Aorta (tissue), 5 donors: Measurements from ENCODE around the gene KCTD2. TPM values are rescaled to one million over a fixed set of nuclear protein-coding genes. Genes with fewer than 3 reads are reported as not detected.

Source experiments
- ATAC-seq: fragments of 200-7000 bp; cut with Tn5 transposase; one replicate; pipeline ENCODE4 v1.9.1; 2022; ENCODE audit warnings: moderate library complexity; ENCODE audit not compliant: low FRiP score
- DNase-seq, 2 donors: peaks; one replicate each; pipeline ENCODE4 v3.0.0-alpha.2; 2020
- H3K27ac ChIP-seq, 2 donors: one replicate each; pipeline ENCODE4 v1.5.1; 2013; ENCODE audit warnings: low read length in 2 of 2, mild to moderate bottlenecking in 2 of 2, moderate library complexity in 2 of 2, control low read depth in 1 of 2, inconsistent platforms in 1 of 2, low read depth in 1 of 2
- H3K27me3 ChIP-seq, 2 donors: one replicate each; pipeline ENCODE4 v1.6.1; 2013; ENCODE audit warnings: control low read depth in 1 of 2, low read length in 1 of 2, mild to moderate bottlenecking in 1 of 2, moderate library complexity in 1 of 2; ENCODE audit not compliant: insufficient read depth in 2 of 2, control insufficient read depth in 1 of 2
- H3K36me3 ChIP-seq, 2 donors: one replicate each; pipeline ENCODE4 v1.6.1; 2013; ENCODE audit warnings: control low read depth in 1 of 2, low read length in 1 of 2, mild to moderate bottlenecking in 1 of 2; ENCODE audit not compliant: insufficient read depth in 2 of 2, control insufficient read depth in 1 of 2
- H3K4me1 ChIP-seq, 2 donors: one replicate each; pipeline ENCODE4 v1.6.1; 2013; ENCODE audit warnings: low read length in 2 of 2, control low read depth in 1 of 2, mild to moderate bottlenecking in 1 of 2, moderate library complexity in 1 of 2; ENCODE audit not compliant: insufficient read depth in 2 of 2, control insufficient read depth in 1 of 2
- H3K4me3 ChIP-seq, 2 donors: one replicate each; pipeline ENCODE4 v1.5.1; 2013; ENCODE audit warnings: low read length in 2 of 2, control low read depth in 1 of 2, mild to moderate bottlenecking in 1 of 2
- H3K9me3 ChIP-seq: one replicate; pipeline ENCODE4 v1.6.1; 2013; ENCODE audit warnings: mild to moderate bottlenecking, low read length; ENCODE audit not compliant: control insufficient read depth
- WGBS, 2 donors: extraction: QIAGEN DNeasy Blood & Tissue Kit; methylation state at CpG; one replicate each; pipeline ENCODE4 v1.1.7; 2013; 5-methylcytosine and 5-hydroxymethylcytosine counted together
- intact Hi-C, 2 donors: fragments of 100-400 bp; cut with DNase I; formaldehyde crosslinking; loops; one replicate each; pipeline versions ENCODE4 v1.14.2 to v1.15.0; 2022
- polyA plus RNA-seq, 2 donors: library from polyadenylated mRNA; stranded (reverse); fragments of 200-250 nt; gene quantifications; one replicate each; pipeline ENCODE4 v1.2.3, GENCODE V29; 2013
- total RNA-seq, 2 donors: library from RNA; stranded (reverse); fragmentation: NEBNext Ultra II Directional; extraction: Animal tissue kit (Norgen Biotek cat#: 25700); gene quantifications; one replicate each; pipeline ENCODE4 v1.2.1, GENCODE V29; 2021
- donor health status: healthy with polysubstance abuse.
- donor health status: Bipolar disorder and iron deficiency.
- donor health status: DM: no; HTN: no; CAD: no.
- donor health status: DM: no; HTN: no; CAD: no.
- donor health status: DM: yes; HTN: yes; CAD: no.

KCTD2 gene
- total and polyA plus RNA-seq, 4 donors, result 13.9 to 26.4 (median 18.1) TPM

DNA sequence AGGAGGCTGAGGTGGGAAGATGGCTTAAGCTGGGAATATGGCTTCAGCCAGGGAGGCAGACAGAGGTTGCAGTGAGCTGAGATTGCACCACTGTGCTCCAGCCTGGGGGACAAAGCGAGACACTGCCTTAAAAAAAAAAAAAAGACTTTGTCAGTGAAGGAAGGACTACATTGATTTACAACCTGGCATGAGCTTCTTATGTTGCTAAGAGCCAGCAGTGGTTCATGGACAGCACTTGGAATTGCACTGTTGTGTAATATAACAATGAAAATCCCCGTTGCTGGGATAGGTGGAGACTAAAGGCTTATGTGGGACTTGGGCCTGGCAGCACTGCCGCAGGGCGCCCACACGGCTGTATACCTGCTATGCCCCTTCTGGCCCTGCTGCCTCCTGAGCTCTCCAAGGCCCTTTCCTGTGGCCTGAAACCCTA, 26.6 kb downstream of the KCTD2 start:
- no peak overlapping the region for H3K27ac ChIP-seq
- DNase-seq, result no peak
- H3K4me1 ChIP-seq, result no peaks in the 10 kb centered on the region
- no peak overlapping the region for H3K4me3 ChIP-seq
- peak; percentile 54 for ATAC-seq
- H3K9me3 ChIP-seq, result no peaks in the 10 kb centered on the region
- 80 to 84% methylated on average over 5 of the region's 5 CpGs for WGBS, 2 donors
- no peaks in the 10 kb centered on the region for H3K27me3 ChIP-seq
- intact Hi-C loops, result no loop called here
- H3K36me3 ChIP-seq, result no peaks in the 10 kb centered on the region

GRCh38 chr17:75074532-75074931, 27.5 kb downstream of the KCTD2 start:
- Histone ChIP-seq H3K4me3 (no peak overlapping the region), H3K9me3 (no peaks in the 10 kb centered on the region), H3K27ac (no peak overlapping the region), H3K4me1 (no peaks in the 10 kb centered on the region), H3K36me3 (no peaks in the 10 kb centered on the region), H3K27me3 (no peaks in the 10 kb centered on the region)
- intact Hi-C loops, result no loop called here
- WGBS, 2 donors, result 90 to 93% methylated on average over 14 of the region's 14 CpGs
- DNase-seq, result no peak
- ATAC-seq, result no peak

GRCh38 chr17:75075597-75076336, 28.7 kb downstream of the KCTD2 start:
- DNase-seq, result no peak
- Histone ChIP-seq H3K4me1 (no peaks in the 10 kb centered on the region), H3K27me3 (no peaks in the 10 kb centered on the region), H3K27ac (no peak overlapping the region), H3K9me3 (no peaks in the 10 kb centered on the region), H3K4me3 (no peak overlapping the region), H3K36me3 (no peaks in the 10 kb centered on the region)
- no peak for ATAC-seq
- intact Hi-C loops, result no loop called here
- 45 to 46% methylated on average over 4 of the region's 4 CpGs for WGBS, 2 donors

DNA sequence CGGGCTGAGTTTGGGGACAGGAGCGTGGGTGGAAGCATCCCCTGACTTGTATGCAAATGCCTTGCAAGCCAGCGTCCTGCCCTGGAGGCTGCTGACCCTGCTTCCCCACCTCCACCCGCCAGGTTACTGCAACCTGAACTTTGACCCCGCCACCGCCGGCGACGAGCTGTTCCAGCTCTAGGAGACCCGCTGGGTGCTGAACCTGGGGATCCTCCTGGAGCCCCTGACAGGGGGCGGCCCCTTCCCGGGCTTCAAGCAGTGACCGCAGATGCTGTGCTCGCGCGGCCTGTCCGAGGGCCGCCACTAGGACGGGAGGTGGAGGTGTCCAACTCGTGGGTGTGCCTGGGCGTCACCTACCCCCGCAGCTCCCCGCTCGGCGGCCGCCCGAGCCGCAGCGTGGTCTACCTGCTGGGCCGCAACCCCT, 30.1 kb downstream of the KCTD2 start:
- no peaks in the 10 kb centered on the region for H3K4me1 ChIP-seq

GRCh38 chr17:75077496-75078283, 30.7 kb downstream of the KCTD2 start:
- DNase-seq, result peak; percentile 85 to 91
- ATAC-seq, result peak; percentile 83
- intact Hi-C loops, result loop anchor here in 1 of 2 donors (1.0 kb wide), 1 partner anchor 29 kb away; no protein-coding TSS in a partner anchor
- no peaks in the 10 kb centered on the region for H3K36me3 ChIP-seq
- peak overlapping the region in 1 of 2 donors; percentile 60 for H3K27ac ChIP-seq
- 3% methylated on average over 47 to 53 of the region's 53 CpGs for WGBS, 2 donors
- H3K4me1 ChIP-seq, result no peaks in the 10 kb centered on the region
- no peak overlapping the region for H3K4me3 ChIP-seq
- H3K27me3 ChIP-seq, result no peaks in the 10 kb centered on the region
- H3K9me3 ChIP-seq, result no peaks in the 10 kb centered on the region

More for the DNA sequence above, 30.1 kb downstream of the KCTD2 start:
- no peaks in the 10 kb centered on the region for H3K9me3 ChIP-seq
- intact Hi-C loops, result loop anchor here in 1 of 2 donors (1.0 kb wide), 1 partner anchor 29 kb away; no protein-coding TSS in a partner anchor
- WGBS, 2 donors, result 28 to 49% methylated on average over 19 to 30 of the region's 30 CpGs
- H3K27ac ChIP-seq, result peak overlapping the region in 1 of 2 donors; percentile 60
- ATAC-seq (no peak), DNase-seq (no peak)
- no peaks in the 10 kb centered on the region for H3K36me3 ChIP-seq
- no peak overlapping the region for H3K4me3 ChIP-seq
- H3K27me3 ChIP-seq, result no peaks in the 10 kb centered on the region

DNA sequence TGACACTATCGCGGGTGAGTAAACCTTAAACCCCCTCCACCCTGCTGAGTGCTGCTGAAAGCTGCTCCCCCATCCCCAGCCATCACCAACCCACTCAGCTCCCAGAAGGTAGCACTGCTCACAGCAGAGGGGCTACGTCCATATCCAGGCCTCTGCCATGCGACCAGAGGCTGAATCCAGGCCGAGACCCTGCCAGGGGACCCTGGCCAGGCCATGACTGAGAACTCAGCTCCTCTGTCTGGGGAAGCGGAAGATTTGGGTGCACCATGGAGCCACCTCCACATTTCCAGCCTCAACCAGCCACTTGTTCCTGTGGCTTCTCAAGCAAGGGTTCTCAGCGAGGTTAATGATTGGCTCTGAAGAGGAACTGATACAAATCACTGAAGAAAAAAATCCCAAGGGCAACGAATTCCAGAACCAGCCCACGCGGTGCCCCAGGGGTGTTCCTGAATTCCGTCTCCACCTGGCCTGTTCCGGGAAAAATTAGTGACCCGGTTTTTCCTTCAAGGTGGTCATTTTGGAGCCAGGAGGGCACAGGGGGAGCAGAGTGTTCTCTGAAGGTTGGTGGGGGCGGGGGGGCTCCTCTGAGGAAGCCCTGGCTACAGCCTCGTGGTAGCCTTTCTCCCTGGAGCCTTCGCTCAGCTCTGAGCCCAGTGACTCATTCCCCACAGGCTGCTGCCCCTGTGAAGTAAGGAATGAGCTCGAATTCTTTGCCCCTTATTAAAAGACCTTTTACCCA, 31.4 kb downstream of the KCTD2 start:
- WGBS, 2 donors, result 43 to 44% methylated on average over 17 of the region's 17 CpGs
- intact Hi-C loops, result no loop called here

DNA sequence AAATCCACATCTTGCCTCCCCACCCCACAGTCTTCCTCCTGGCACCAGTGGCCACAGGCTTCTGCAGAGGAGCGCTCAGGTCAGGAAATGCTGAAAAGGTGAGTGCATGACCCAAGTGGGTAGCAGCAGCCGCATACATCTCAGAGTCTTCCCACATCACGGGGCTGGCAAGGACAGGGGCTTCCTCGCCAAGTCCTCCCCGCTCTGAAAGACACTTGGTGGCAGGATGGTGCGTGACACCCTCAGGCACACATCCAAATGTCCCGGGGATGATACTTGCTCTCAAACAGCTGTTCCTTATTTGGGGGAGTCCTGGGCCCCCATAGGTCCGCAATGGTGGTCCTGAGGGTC, 32.0 kb downstream of the KCTD2 start:
- no peak overlapping the region for H3K27ac ChIP-seq
- H3K27me3 ChIP-seq, result no peaks in the 10 kb centered on the region
- ATAC-seq (no peak), DNase-seq (no peak)
- H3K9me3 ChIP-seq, result no peaks in the 10 kb centered on the region
- WGBS, 2 donors, result 55 to 70% methylated on average over 8 of the region's 8 CpGs
- H3K36me3 ChIP-seq, result no peaks in the 10 kb centered on the region
- intact Hi-C loops, result no loop called here
- H3K4me1 ChIP-seq, result no peaks in the 10 kb centered on the region
- no peak overlapping the region for H3K4me3 ChIP-seq

More for the DNA sequence above, 31.4 kb downstream of the KCTD2 start:
- peak overlapping the region in 1 of 2 donors; percentile 60 for H3K27ac ChIP-seq
- ATAC-seq (peak; percentile 45), DNase-seq (peak; percentile 70 to 81)
- H3K4me3 ChIP-seq, result no peak overlapping the region
- H3K9me3 ChIP-seq, result no peaks in the 10 kb centered on the region
- no peaks in the 10 kb centered on the region for H3K27me3 ChIP-seq
- H3K36me3 ChIP-seq, result no peaks in the 10 kb centered on the region
- H3K4me1 ChIP-seq, result no peaks in the 10 kb centered on the region

DNA sequence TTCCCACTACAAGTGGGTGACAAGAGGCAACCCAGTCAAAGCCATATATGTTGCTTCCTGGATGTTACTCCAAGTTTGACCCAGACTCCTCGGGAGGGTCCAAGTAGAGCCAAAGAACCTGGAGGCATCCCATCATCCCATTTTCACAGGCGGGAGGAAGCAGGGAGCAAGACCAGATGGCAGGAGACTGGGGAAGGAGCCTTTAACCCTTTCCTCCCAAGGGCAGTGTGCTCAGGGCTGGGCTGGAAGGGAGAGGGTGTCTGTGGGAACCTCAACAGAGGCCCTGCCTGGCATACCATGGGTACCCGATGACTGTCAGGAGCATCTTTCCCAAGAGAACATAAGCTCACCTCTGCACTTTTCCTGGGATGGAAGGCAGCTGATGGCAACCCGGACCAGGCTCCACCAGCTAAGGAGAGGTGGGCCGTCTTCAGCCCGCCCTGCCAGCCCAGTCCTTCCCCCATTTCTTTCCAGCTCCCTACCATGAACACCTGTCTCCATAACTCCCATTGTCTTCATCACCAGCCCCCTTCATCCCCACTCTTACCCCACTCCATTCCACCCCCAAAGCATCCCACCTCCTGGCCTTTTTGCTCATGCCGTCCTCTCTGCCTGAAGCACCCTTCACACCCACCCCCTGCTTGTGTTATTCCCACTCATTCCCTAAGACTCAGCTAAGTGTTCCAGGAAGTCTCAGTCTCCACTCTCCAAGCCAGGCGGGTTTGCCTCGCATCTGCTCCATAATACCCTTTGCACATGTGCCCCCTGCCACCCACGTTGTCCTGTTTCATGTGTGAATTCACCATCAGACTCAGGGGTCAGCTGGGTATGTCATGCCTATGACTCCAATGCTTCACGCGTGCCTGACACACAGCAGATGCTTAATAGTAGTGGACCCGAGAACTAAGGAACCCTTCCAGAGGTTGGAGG, 34.9 kb downstream of the KCTD2 start:
- DNase-seq, result no peak
- no peak for ATAC-seq
- Histone ChIP-seq H3K27me3 (no peaks in the 10 kb centered on the region), H3K4me3 (no peak overlapping the region), H3K27ac (no peak overlapping the region), H3K9me3 (no peaks in the 10 kb centered on the region), H3K4me1 (no peaks in the 10 kb centered on the region), H3K36me3 (no peaks in the 10 kb centered on the region)
- WGBS, 2 donors, result 83 to 85% methylated on average over 13 of the region's 13 CpGs
- intact Hi-C loops, result no loop called here
